Thyroid gland (tissue), 4 donors: Measurements from ENCODE around the gene PLXNA4.

Source experiments
- POLR2A ChIP-seq, 2 donors: fragments of 450-650 bp; IDR thresholded peaks; one replicate each; pipeline ENCODE4 v1.6.1; 2017; ENCODE audit warnings: antibody characterized with exemption in 2 of 2, mild to moderate bottlenecking in 2 of 2, moderate library complexity in 1 of 2
- TF ChIP-seq, protein P1 (sequence below), 6 experiments: fragments of 200-600 bp in 3 of 6; fragments of 450-650 bp in 3 of 6; sonication (generic) in 3 of 6; IDR thresholded peaks; one replicate each; pipeline ENCODE4 v1.5.1; 2016 to 2019; ENCODE audit warnings: antibody characterized with exemption in 6 of 6, mild to moderate bottlenecking in 2 of 6, inconsistent platforms in 1 of 6, moderate library complexity in 1 of 6

DNA sequence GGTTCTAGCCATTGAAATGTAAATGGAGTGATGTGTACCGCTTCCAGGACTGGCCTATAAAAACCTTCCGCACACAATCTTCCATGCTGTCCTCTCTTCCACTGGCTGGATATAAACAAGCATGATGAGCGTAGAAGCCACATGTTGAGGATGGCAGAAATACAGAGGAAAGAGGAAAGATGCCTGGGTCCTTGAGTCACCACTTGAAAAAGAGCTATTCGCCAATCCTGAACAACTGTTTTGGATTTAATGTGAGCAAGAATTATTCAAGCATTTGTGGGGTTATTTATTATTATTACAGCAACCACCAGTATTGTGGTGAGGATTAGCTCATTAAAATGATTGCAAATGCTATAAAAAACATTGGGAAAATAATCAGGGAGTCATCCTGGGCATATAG is 45.8 kb upstream of the PLXNA4 start:
- TF ChIP-seq, protein P1, sequence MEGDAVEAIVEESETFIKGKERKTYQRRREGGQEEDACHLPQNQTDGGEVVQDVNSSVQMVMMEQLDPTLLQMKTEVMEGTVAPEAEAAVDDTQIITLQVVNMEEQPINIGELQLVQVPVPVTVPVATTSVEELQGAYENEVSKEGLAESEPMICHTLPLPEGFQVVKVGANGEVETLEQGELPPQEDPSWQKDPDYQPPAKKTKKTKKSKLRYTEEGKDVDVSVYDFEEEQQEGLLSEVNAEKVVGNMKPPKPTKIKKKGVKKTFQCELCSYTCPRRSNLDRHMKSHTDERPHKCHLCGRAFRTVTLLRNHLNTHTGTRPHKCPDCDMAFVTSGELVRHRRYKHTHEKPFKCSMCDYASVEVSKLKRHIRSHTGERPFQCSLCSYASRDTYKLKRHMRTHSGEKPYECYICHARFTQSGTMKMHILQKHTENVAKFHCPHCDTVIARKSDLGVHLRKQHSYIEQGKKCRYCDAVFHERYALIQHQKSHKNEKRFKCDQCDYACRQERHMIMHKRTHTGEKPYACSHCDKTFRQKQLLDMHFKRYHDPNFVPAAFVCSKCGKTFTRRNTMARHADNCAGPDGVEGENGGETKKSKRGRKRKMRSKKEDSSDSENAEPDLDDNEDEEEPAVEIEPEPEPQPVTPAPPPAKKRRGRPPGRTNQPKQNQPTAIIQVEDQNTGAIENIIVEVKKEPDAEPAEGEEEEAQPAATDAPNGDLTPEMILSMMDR (IDR thresholded peaks at IDR 0.05), result no peak
- no peak for TF ChIP-seq POLR2A (IDR thresholded peaks at IDR 0.05)
